ENCODE measurements around the gene SIM1.
"Not testable (repeated sequence)": the region's sequence is repeated elsewhere in the genome, so short reads cannot be mapped to it uniquely, and the experiment has no call there.

Gene SIM1

GRCh38 chr6:100426241-100426640, 38.5 kb downstream of the SIM1 start:
- DNase-seq = no peak

- DNase-seq = no peak
Observed at GRCh38 chr6:100420711-100421110, 44.0 kb downstream of the SIM1 start.

DNA sequence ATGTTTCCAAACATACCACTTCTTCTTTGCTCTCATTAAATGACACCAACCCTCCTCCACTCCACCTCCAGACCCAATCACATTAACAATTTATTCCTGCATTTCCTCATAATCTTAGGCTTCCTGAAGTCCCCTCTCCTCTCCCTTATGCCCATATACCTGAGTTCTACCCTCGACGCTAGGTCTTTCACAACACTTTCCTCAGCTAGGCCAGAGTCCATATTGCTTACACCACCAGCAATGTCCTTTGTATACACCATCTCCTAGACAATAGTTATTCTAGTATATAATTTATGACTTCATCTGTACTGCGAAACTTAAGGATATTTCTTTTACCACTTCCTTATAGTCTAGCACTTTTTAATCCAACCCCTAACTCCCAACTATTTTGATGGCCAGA, 47.7 kb downstream of the SIM1 start:
- DNase-seq = no peak

DNA sequence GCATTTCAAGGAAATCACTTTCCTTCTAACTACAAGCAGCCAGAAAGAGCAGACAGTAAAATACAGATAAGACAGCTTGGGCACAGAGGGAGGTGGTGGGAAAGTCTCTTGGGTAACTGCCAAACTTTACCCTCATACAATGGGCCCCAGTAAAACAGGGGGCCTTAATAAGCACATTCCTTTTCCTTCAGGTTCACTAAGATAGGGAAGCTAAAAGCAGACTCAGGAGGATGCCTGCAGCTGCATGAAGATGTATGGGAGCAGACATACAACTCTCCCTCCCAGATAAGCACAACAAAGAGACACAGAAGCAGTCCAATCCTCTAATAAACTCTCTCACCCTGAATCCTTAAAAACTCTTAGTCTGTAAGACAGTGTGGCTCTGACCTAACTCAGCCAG, 49.0 kb downstream of the SIM1 start:
- DNase-seq = no peak

DNA sequence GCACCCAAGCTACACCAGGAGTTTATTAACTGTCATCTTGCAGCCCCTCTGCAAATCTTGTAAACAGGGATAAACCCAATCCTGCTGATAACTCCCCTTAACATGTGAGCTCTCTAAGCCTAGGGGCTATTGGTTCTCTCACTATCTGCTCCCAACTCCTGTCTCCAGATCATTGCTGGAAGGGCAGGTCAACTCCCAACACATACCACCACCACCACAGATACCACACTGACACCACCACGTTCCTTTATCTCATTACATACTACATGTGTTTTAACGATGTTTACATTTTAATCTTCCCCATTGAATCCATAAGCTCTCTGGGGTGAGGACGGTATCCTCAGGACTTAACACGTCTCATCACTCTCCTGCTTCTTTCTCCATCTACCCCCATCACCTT, 51.8 kb downstream of the SIM1 start:
- DNase-seq = no peak

- DNase-seq = no peak
Observed at GRCh38 chr6:100404051-100404450, 60.7 kb downstream of the SIM1 start.

DNA sequence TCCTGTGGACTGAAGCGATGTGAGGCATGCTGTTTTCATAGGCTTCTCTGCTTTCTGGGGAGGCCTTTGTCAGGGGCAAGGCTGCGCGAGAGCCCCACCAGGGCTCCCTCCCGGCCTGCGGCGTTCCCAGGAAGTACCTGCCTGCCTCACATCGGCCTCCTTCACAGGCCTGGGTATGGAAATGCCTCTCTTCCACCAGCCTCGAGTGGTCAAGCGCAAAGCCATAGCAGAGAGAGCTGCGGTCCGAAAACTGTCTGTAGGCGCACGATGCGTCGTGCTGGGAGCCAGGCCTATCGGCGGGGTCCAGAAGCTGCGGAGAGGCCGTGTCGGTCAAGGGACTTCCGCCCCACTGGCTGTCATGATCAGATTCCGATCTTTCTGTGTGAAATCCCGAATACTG, 71.2 kb downstream of the SIM1 start:
- no peak for DNase-seq

GRCh38 chr6:100392423-100392822, 72.3 kb downstream of the SIM1 start:
- no peak for DNase-seq

DNA sequence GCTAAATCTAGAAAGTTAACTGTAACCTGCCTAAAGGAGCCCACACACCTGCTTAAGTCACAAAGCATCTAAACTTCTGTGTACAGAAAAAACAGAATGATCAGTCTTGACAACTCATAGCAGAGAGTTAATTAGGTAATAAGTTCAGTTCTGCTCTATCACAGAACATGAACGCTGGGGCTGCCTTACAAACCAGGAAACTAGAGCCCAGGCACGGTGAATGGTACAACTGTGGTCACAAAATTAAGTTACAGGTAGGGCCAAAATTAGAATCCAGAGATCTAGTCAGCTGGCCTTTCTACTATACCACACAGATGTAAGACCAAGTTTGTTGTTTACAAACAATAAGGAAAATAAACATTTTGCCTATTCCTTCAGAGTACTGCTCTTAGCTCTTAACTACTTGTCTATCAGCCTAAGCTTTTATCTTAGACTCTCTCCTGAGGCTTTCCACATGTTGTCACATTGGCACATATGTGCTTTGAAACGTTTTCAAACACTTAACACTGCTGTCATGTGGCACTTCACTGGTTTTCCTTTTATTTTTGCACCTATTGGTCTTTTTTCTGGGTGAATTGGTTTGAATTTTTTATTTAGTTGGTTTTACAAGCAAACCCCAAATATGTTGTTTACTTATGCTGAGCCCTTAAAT, 75.7 kb downstream of the SIM1 start:
- no peak for DNase-seq

GRCh38 chr6:100382767-100383195, 81.9 kb downstream of the SIM1 start:
- DNase-seq = no peak

DNA sequence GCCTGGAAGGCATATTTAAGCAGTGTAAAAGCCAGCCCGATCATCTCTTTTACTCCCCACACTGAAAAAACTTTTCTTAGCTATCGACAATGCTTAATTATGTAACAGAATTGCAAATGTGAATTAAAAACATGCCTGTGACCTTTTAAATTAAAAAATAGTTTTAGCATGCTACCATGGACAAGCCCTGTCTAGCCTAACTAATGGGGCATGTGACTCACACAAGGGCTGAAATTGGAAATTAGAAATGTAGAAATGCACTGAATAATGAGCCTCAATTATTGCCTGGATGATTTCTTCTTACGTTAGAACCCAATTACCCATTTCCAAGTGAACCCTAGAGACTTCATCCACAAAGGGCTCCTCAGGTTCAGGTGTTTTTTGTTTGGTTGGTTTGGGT, 82.7 kb downstream of the SIM1 start:
- no peak for DNase-seq

GRCh38 chr6:100381111-100381510, 83.6 kb downstream of the SIM1 start:
- no peak for DNase-seq

- no peak for DNase-seq
Observed at GRCh38 chr6:100379386-100379785, 85.3 kb downstream of the SIM1 start.

- no peak for DNase-seq
Observed at GRCh38 chr6:100378576-100378975, 86.1 kb downstream of the SIM1 start.

DNA sequence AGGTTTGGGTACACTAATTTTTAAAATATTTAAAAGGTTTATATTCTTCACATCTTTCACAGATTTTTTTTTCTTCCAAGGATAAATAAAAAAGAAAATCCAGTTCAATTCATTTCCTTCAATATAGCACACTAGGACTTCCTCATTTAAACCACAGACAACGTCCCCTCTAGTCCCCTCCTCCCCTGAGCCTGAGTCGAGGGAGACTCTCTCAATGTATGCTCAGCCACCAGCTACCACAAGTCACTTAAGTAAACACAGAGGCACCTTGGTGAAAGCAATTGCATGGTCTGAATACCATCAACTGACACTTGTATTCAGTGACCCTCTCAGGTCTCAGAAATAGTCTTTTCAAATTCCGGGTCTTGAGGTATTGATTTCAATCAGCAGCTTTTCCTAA, 88.6 kb downstream of the SIM1 start:
- peak; percentile 20 for DNase-seq

- no peak for DNase-seq
Observed at GRCh38 chr6:100372326-100373091, 92.2 kb downstream of the SIM1 start.

- DNase-seq = no peak
Observed at GRCh38 chr6:100371591-100371990, 93.1 kb downstream of the SIM1 start.

- no peak for DNase-seq
Observed at GRCh38 chr6:100370265-100370664, 94.5 kb downstream of the SIM1 start.

- no peak for DNase-seq
Observed at GRCh38 chr6:100366419-100366818, 98.3 kb downstream of the SIM1 start.

DNA sequence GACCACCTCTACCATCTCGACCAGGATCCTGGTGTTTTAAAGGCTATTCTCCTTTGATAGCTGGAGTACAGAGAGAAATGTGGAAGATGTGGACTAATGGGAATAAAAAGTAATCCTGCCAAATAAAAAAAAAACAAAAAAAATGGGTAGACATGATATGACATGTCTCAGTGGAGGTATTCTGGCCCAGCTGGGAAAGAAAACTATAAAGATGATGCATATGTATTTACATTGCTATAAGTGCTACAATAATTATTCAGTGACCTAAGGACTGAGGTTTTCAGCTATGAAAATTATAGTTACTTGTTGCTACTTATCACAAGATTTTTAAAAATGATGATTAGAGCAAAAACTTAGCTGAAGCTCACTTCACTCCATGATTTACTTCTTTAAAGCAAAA, 101.1 kb downstream of the SIM1 start:
- no peak for DNase-seq

DNA sequence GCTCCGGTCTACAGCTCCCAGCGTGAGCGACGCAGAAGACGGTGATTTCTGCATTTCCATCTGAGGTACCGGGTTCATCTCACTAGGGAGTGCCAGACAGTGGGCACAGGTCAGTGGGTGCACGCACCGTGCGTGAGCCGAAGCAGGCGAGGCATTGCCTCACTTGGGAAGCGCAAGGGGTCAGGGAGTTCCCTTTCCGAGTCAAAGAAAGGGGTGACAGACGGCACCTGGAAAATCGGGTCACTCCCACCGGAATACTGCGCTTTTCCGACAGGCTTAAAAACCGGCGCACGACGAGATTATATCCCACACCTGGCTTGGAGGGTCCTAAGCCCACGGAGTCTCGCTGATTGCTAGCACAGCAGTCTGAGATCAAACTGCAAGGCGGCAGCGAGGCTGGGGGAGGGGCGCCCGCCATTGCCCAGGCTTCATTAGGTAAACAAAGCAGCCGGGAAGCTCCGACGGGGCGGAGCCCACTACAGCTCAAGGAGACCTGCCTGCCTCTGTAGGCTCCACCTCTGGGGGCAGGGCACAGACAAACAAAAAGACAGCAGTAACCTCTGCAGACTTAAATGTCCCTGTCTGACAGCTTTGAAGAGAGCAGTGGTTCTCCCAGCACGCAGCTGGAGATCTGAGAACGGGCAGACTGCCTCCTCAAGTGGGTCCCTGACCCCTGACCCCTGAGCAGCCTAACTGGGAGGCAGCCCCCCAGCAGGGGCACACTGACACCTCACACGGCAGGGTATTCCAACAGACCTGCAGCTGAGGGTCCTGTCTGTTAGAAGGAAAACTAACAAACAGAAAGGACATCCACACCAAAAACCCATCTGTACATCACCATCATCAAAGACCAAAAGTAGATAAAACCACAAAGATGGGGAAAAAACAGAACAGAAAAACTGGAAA, 109.7 kb downstream of the SIM1 start:
- DNase-seq = not testable (repeated sequence)

DNA sequence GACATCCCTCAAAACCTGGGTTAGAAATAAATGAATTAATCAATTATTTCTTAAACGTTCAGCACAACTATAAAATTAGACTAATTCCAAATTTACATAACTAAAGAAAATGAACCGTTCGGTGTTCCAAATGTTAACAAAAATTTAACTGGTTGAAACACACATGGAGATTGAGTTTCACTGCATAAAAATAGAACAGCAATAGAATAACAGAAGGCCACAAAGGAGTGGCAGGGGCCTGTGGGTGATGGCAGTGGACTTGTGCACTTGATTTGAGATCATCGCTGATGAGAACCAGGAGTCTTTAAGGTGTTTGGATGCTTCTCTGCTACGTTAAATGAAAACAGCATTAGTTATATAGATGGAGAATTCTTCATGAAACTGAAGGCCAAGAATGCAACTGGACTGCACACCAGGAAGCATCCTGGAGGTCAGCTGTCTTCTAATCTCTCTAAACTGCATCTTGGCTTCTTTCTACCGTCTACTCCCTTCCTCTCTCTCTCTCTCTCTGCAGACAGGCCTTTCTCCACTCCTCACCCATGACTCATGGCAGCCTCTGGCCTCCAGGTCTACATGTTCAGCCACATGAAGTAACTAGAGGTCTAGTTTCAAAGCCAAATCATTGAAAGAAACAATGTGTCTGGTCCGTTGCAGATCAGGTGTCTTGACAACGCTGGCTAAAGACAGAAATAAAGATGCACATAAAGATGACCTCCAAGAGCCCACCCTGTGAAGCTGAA, 111.3 kb downstream of the SIM1 start:
- no peak for DNase-seq

- DNase-seq = no peak
Observed at GRCh38 chr6:100350139-100350538, 114.6 kb downstream of the SIM1 start.

Data from activated CD4-positive, alpha-beta T cell treated with anti-CD3 and anti-CD28 coated beads, Interleukin-2, Interleukin-6, amounts not matched to agents 100 ng/mL and 50 ng/mL, durations not matched to agents 16 hours and 8 hours (primary cell).